GM23338 (cell line): ENCODE results near the gene OR10A4.

Experiments
- CREB1 ChIP-seq: fragments of 250-450 bp; sonication (Bioruptor Pico); IDR thresholded peaks from 2 replicates; pipeline ENCODE4 v1.5.0; 2020; ENCODE audit warnings: low read depth, mild to moderate bottlenecking, moderate library complexity
- EZH2 ChIP-seq: fragments of 200-600 bp; sonication (generic); IDR thresholded peaks from one replicate; pipeline ENCODE4 v1.8.0; 2017; ENCODE audit warnings: antibody characterized with exemption, mild to moderate bottlenecking, low read depth; ENCODE audit not compliant: unreplicated experiment
- EZH2phosphoT487 ChIP-seq: fragments of 200-600 bp; sonication (generic); IDR thresholded peaks from one replicate; pipeline ENCODE4 v1.8.1; 2018; ENCODE audit warnings: antibody characterized with exemption; ENCODE audit not compliant: unreplicated experiment
- JUNB ChIP-seq: IDR thresholded peaks from one replicate; pipeline ENCODE4 v1.6.1; 2016; ENCODE audit warnings: antibody characterized with exemption; ENCODE audit not compliant: unreplicated experiment
- POLR2AphosphoS5 ChIP-seq: IDR thresholded peaks from 2 replicates; pipeline ENCODE4 v1.6.1; 2016; ENCODE audit warnings: antibody characterized with exemption, low read depth
- ZNF114 ChIP-seq: fragments of 250-450 bp; sonication (Bioruptor Pico); IDR thresholded peaks from 2 replicates; pipeline ENCODE4 v1.5.0; 2020; ENCODE audit warnings: mild to moderate bottlenecking, moderate library complexity
- ZNF331 ChIP-seq: fragments of 250-450 bp; sonication (Bioruptor Pico); IDR thresholded peaks from 2 replicates; pipeline ENCODE4 v1.5.0; 2020; ENCODE audit warnings: low read depth, mild to moderate bottlenecking, moderate library complexity
- TF ChIP-seq, protein P1 (sequence below), 2 experiments: fragments of 200-600 bp in 1 of 2; sonication (generic) in 1 of 2; conservative IDR thresholded peaks; 2 replicates each; pipeline versions ENCODE4 v1.5.1 to v1.6.1; 2016 to 2017; ENCODE audit warnings: antibody characterized with exemption in 2 of 2, low read depth in 2 of 2, mild to moderate bottlenecking in 2 of 2, moderate library complexity in 1 of 2
- TF ChIP-seq, protein P2 (sequence below): IDR thresholded peaks from one replicate; pipeline ENCODE4 v1.6.1; 2018; ENCODE audit warnings: antibody characterized with exemption; ENCODE audit not compliant: unreplicated experiment
- TF ChIP-seq, protein P3 (sequence below): IDR thresholded peaks from 2 replicates; pipeline ENCODE4 v1.6.1; 2016; ENCODE audit warnings: antibody characterized with exemption

DNA sequence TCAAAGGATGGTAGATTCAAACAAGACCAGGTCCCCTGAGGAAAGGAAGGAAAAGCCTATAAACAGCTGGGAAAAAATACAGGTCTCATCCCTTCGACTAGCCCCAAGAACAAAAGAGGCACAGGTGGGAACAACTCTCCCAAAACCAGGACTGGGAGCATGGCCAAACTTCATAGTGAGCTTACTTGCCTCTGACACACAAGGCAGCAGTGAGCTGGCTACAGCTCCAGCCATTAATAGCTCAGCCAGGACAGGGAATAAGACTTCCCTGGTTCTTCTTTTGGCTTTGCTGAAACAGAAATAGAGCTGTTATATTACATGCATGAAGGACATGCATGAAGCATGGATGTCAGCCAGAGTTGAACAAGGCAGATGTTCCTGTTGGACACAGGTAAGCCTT lies 13.5 kb upstream of the OR10A4 start, which contains the start of gene OR10A2:
- TF ChIP-seq, protein P1, sequence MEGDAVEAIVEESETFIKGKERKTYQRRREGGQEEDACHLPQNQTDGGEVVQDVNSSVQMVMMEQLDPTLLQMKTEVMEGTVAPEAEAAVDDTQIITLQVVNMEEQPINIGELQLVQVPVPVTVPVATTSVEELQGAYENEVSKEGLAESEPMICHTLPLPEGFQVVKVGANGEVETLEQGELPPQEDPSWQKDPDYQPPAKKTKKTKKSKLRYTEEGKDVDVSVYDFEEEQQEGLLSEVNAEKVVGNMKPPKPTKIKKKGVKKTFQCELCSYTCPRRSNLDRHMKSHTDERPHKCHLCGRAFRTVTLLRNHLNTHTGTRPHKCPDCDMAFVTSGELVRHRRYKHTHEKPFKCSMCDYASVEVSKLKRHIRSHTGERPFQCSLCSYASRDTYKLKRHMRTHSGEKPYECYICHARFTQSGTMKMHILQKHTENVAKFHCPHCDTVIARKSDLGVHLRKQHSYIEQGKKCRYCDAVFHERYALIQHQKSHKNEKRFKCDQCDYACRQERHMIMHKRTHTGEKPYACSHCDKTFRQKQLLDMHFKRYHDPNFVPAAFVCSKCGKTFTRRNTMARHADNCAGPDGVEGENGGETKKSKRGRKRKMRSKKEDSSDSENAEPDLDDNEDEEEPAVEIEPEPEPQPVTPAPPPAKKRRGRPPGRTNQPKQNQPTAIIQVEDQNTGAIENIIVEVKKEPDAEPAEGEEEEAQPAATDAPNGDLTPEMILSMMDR (conservative IDR thresholded peaks at IDR 0.05; ENCODE audit: low read depth in 2 of 2) = no peak
- TF ChIP-seq EZH2phosphoT487 (no peak), POLR2AphosphoS5 (no peak), JUNB (no peak), EZH2 (no peak), CREB1 (no peak), ZNF331 (CRISPR knock-in tag) (no peak), ZNF114 (no peak)
- TF ChIP-seq, protein P2, sequence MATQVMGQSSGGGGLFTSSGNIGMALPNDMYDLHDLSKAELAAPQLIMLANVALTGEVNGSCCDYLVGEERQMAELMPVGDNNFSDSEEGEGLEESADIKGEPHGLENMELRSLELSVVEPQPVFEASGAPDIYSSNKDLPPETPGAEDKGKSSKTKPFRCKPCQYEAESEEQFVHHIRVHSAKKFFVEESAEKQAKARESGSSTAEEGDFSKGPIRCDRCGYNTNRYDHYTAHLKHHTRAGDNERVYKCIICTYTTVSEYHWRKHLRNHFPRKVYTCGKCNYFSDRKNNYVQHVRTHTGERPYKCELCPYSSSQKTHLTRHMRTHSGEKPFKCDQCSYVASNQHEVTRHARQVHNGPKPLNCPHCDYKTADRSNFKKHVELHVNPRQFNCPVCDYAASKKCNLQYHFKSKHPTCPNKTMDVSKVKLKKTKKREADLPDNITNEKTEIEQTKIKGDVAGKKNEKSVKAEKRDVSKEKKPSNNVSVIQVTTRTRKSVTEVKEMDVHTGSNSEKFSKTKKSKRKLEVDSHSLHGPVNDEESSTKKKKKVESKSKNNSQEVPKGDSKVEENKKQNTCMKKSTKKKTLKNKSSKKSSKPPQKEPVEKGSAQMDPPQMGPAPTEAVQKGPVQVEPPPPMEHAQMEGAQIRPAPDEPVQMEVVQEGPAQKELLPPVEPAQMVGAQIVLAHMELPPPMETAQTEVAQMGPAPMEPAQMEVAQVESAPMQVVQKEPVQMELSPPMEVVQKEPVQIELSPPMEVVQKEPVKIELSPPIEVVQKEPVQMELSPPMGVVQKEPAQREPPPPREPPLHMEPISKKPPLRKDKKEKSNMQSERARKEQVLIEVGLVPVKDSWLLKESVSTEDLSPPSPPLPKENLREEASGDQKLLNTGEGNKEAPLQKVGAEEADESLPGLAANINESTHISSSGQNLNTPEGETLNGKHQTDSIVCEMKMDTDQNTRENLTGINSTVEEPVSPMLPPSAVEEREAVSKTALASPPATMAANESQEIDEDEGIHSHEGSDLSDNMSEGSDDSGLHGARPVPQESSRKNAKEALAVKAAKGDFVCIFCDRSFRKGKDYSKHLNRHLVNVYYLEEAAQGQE = no peak
- TF ChIP-seq, protein P3, sequence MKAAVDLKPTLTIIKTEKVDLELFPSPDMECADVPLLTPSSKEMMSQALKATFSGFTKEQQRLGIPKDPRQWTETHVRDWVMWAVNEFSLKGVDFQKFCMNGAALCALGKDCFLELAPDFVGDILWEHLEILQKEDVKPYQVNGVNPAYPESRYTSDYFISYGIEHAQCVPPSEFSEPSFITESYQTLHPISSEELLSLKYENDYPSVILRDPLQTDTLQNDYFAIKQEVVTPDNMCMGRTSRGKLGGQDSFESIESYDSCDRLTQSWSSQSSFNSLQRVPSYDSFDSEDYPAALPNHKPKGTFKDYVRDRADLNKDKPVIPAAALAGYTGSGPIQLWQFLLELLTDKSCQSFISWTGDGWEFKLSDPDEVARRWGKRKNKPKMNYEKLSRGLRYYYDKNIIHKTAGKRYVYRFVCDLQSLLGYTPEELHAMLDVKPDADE = no peak
